ENCODE results near the gene IFNL1.
"Not testable (repeated sequence)": the region's sequence is repeated elsewhere in the genome, so short reads cannot be mapped to it uniquely, and the experiment has no call there.

Gene IFNL1

DNA sequence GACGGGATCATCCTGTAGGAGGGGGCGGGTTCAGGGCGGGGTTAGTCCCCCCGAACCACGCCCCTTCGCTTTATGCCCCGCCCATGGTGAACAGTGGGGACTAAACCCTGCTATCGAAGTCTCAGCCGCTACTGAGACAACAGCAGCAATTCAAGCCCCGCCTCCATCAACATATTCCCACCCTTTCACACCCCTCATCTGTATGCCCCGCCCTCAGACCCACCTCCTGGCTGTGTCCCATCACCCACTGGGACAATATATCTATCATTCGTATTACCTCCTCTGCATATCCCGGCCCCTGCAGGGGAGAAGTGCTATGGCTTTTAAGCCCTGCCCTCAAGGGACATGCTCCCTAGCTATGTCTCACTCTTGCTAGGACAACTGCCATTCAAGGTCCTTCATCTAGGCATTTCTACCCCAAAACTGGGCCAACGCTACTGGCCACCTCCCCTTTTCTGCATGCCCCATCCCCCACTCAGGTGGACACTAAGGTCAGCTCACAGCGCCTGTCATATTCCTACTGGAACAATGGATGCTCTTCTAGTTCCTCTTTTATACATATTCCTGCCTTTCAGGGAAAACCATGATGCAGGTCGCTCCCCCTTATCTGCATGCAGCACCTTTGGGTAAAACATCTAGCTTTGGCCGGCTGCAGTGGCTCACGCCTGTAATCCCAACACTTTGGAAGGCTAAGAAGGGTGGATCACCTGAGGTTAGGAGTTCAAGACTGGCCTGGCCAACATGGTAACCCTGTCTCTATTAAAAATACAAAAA, 12.5 kb downstream of the IFNL1 start:
- no peak for DNase-seq

DNA sequence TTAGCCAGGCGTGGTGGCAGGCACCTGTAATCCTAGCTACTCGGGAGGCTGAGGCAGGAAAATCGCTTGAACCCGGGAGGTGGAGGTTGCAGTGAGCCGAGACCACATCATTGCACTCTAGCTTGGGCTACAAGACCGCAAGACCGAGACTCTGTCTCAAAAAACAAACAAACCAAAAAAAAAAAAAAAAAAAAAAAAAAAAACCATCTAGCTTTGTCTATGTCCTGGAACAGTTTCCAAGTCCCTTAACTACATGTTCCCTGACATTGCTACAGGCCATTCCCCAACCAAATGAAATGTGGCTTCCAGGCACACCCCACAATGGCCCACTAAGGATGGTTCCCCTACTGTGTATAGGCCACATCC, 13.1 kb downstream of the IFNL1 start:
- DNase-seq = not testable (repeated sequence)

- no peak for DNase-seq
Observed at GRCh38 chr19:39310558-39311311, 14.5 kb downstream of the IFNL1 start.

GRCh38 chr19:39314016-39314728, 18.0 kb downstream of the IFNL1 start:
- no peak for DNase-seq

DNA sequence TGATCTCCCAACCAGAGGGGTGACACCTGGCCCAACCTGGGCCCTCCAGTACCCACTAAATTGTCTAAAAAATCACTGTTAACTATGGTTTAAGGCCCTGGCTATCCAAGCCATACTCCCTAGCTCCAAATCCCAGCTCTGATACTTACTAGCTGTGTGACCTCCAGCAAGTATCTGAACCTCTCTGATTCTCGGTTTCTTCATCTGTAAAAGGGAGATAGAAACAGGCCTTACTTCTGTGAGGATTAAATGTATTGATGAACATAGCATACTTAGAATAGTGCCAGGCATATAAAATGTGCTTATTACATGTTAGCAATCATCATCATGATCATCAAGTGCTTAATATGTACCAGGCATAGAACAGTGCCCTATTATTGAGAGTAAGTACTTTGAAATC, 19.7 kb downstream of the IFNL1 start:
- DNase-seq = no peak

DNA sequence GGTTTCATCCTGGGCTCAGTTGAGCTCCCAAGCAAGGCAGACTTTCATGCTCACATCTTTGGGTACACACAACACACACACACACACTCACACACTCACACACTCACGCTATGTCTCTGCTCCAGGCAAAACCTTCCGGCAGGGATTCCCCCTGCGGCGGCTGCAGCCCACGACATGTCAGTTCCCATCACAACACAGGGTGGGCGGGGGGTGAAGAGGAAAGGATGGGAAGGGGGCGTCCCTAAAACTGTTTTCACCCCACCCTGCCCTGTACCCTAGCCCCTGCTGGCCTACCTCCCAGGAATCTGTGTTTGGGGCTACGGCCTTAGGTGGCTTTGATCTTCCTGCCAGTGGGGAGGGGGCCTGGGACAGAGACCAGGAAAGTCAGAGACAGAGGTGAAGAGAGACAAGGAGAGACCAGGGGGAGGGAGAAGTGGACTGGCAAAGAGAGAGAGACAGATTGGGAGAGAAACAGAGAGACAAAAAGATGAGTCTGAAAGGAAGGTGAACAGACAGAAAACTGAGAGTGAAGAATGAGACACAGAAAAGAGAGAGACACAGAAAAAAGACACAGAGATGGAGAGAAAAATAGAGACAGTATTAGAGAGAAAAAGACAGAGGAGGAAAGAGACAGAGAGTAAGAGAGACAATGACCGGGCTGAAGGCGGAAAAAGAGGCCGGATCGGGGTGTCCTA, 20.6 kb downstream of the IFNL1 start:
- no peak for DNase-seq

DNA sequence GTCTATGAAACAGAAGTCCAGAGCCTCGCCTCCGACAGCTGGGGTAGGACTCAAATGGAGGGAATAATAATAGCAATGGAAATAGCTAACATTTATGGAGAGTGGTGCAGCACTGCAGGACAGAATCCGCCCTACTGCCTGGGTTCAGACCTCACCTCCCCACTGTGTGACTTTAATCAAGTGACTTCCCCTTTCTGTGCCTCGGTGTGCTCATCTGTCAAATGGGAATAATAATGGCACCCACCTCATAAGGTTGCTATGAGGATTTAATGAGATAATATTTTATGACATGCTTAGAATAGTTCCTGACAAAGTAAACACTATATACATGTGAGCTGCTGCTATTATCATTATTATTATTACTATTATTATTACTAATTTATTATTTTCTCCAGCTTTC, 21.3 kb downstream of the IFNL1 start:
- DNase-seq = no peak

- DNase-seq = no peak
Observed at GRCh38 chr19:39318071-39318470, 21.9 kb downstream of the IFNL1 start.

GRCh38 chr19:39318690-39319089, 22.5 kb downstream of the IFNL1 start:
- DNase-seq = no peak

DNA sequence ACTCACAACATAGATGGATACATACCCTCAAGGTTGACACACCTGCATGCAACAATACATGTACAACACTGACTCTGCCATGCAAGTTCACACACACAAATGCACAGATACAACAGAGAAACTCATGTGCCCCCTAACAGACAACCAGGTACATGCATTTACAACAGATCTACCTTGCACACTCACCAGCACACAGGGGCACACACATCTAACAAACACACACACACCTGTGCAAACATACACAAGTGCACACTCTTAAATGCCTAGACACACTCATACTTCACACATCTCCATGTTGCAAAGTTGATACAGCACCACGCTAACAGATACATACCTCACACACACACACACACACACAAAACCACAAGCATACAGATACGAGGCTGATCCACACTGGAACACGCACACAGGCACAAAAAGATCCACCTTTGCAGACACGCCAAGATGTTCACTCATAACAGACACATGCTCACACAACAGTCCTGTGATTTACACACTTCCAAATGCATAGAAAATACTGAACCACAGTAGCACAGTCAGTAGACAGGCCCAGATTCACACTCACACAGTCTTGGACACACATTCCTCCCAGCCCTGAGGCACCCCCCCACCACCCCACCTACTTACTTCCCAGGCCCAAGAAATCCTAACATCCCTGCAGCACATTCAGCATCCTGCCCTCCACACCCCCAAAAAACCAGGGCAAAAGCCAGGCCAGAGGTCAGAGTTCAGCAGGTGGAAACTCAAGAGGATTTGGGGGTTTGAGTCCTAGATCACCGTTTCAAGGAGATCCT, 23.1 kb downstream of the IFNL1 start:
- no peak for DNase-seq

- DNase-seq = no peak
Observed at GRCh38 chr19:39319892-39320248, 23.7 kb downstream of the IFNL1 start.

DNA sequence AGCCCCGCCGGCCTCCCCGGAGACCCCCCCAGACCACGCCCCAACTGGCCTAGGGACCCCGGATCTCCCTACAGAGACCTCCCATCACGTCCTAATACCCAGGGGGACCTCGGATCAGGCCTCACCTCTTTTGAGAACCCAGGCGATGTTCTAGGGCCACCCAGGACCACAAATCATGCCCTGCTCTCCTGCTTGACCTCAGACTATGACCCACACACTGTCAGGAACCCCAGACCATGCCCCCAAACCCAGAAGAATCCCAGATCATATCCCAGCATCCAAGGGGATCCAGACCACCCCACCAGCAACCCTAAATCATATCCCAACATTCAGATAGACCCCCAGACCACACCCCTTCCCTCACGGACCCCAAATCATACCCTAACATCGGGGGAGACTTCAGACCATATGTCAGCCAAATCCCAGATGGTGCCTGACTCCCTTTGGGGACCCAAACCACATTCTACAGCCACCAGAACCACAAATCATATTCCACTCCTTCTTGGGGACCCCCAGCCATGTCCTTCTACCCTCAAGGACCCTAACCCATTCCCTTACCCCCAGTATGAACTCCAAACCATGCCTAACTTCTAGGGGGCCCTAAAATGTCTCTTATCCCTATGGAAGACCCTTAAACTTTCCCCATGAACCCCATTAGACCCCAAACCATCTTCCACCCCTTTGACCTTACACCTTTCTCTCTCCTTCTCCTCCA, 25.1 kb downstream of the IFNL1 start:
- DNase-seq = no peak

DNA sequence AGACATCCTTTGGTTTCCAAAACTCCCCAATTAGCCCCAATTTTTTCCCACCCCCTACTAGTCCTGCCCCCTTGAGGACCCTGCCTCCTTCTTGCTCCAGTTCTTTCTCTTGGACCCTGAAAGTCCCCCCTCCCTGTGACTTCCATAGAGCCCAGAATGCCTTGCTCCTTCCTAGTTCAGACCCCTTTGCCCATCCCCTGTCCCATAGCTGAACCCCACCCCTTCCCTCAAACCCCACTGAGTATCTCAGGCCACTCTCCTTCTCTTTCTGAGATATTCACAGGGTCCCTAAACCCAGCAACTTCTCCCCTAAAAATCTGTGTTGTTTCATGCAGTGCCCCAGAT, 25.6 kb downstream of the IFNL1 start:
- DNase-seq = no peak

- DNase-seq = no peak
Observed at GRCh38 chr19:39324242-39324842, 28.1 kb downstream of the IFNL1 start.

- no peak for DNase-seq
Observed at GRCh38 chr19:39325778-39326665, 29.8 kb downstream of the IFNL1 start.

GRCh38 chr19:39327363-39328045, 31.3 kb downstream of the IFNL1 start:
- no peak for DNase-seq

- peak; percentile 59 to 83 (median 71) for DNase-seq
Observed at GRCh38 chr19:39328046-39328705, 32.0 kb downstream of the IFNL1 start.

DNA sequence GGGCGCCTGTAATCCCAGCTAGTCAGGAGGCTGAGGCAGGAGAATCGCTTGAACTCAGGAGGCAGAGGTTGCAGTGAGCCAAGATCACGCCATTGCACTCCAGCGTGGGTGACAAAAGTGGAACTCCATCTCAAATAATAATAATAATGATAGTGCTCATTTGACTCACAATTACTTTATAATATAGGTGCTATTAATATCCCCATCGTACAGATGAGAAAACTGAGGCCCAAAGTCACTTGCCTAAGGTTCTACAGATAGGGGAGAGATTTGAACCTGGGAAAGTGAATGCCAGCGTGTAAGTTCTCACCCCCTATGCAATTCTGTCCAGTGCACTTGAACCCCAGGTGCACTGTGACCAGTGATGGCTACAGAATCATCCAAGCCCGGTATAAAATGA, 33.7 kb downstream of the IFNL1 start:
- no peak for DNase-seq

- no peak for DNase-seq
Observed at GRCh38 chr19:39332293-39332692, 36.1 kb downstream of the IFNL1 start.

Data from activated CD4-positive, CD25-positive, alpha-beta regulatory T cell (primary cell).